ENCODE measurements around the gene RALGPS1. TPM values are rescaled to one million over a fixed set of nuclear protein-coding genes. Genes with fewer than 3 reads are reported as not detected.

RALGPS1 gene
- polyA plus RNA-seq, 3 donors: 0.60 to 4.6 (median 1.3) TPM

DNA sequence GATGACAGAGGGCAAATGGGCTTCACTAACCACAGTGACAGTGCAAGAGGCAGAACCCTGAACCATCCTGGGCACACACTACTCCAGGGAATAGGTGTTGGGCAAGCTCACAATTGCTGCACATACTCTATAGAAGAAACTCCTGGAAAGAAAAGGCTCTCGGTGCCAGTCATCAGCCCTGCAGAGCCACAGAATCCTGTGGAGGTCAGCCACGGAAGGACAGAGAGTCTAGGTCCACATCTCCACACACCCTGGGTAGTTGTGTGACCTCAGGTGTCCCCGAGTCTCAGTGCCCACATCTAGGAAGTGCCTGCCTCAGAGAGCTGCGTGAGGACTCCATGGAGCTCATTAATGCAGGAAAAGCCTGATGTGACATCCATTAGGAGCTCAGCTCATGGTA, 223.9 kb downstream of the RALGPS1 start:
- Histone ChIP-seq H3K9me3 (replicated peaks in 1 of 2; ENCODE audit: control insufficient read depth in 1 of 2, insufficient read depth in 1 of 2, low read length in 2 of 2) (no peaks in the 10 kb centered on the region), H3K4me2 (replicated peaks; ENCODE audit: extremely low read depth, low read length, poor library complexity, severe bottlenecking) (no peak overlapping the region), H3K9ac (ENCODE audit: insufficient read depth, low read length, poor library complexity, severe bottlenecking) (no peak overlapping the region), H2AFZ (ENCODE audit: insufficient read depth, low read depth, low read length, poor library complexity, severe bottlenecking) (no peak overlapping the region), H3K27ac (ENCODE audit: low read depth in 1 of 2, low read length in 2 of 2) (no peak overlapping the region), H3K27me3 (ENCODE audit: control insufficient read depth in 2 of 2, insufficient read depth in 2 of 2, low read length in 2 of 2) (no peaks in the 10 kb centered on the region), H3K36me3 (replicated peaks in 1 of 2; ENCODE audit: control insufficient read depth in 1 of 2, insufficient read depth in 2 of 2, low read length in 2 of 2) (no peaks in the 10 kb centered on the region), H3K79me2 (ENCODE audit: insufficient read depth, low read length) (no peaks in the 10 kb centered on the region), H3K4me1 (ENCODE audit: control insufficient read depth in 1 of 2, insufficient read depth in 2 of 2, low read length in 2 of 2) (no peaks in the 10 kb centered on the region), H3K4me3 (replicated peaks in 1 of 3; ENCODE audit: low read depth in 2 of 3, low read length in 3 of 3) (no peak overlapping the region), H4K20me1 (ENCODE audit: insufficient read depth, low read length) (no peaks in the 10 kb centered on the region)
- no peaks in the 10 kb centered on the region for H3K36me3 Mint-ChIP-seq
- TF ChIP-seq, protein P1, sequence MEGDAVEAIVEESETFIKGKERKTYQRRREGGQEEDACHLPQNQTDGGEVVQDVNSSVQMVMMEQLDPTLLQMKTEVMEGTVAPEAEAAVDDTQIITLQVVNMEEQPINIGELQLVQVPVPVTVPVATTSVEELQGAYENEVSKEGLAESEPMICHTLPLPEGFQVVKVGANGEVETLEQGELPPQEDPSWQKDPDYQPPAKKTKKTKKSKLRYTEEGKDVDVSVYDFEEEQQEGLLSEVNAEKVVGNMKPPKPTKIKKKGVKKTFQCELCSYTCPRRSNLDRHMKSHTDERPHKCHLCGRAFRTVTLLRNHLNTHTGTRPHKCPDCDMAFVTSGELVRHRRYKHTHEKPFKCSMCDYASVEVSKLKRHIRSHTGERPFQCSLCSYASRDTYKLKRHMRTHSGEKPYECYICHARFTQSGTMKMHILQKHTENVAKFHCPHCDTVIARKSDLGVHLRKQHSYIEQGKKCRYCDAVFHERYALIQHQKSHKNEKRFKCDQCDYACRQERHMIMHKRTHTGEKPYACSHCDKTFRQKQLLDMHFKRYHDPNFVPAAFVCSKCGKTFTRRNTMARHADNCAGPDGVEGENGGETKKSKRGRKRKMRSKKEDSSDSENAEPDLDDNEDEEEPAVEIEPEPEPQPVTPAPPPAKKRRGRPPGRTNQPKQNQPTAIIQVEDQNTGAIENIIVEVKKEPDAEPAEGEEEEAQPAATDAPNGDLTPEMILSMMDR (IDR thresholded peaks at IDR 0.05): no peak
- no peak overlapping the region for H3K27ac Mint-ChIP-seq
- intact Hi-C loops (cut with micrococcal nuclease): no loop called here
- no peak overlapping the region for H3K4me3 Mint-ChIP-seq
- no peak for DNase-seq
- 95% methylated on average over 3 of the region's 4 CpGs for WGBS (ENCODE audit: insufficient coverage)
- H3K27me3 Mint-ChIP-seq (ENCODE audit: low read depth in 3 of 3): peaks cover 9 to 20% (median 11%) of the 10 kb centered on the region in 3 donors
- no peaks in the 10 kb centered on the region for H3K4me1 Mint-ChIP-seq
- peaks cover 0 to 2% (median 0%) of the 10 kb centered on the region in 7 donors for H3K9me3 Mint-ChIP-seq

DNA sequence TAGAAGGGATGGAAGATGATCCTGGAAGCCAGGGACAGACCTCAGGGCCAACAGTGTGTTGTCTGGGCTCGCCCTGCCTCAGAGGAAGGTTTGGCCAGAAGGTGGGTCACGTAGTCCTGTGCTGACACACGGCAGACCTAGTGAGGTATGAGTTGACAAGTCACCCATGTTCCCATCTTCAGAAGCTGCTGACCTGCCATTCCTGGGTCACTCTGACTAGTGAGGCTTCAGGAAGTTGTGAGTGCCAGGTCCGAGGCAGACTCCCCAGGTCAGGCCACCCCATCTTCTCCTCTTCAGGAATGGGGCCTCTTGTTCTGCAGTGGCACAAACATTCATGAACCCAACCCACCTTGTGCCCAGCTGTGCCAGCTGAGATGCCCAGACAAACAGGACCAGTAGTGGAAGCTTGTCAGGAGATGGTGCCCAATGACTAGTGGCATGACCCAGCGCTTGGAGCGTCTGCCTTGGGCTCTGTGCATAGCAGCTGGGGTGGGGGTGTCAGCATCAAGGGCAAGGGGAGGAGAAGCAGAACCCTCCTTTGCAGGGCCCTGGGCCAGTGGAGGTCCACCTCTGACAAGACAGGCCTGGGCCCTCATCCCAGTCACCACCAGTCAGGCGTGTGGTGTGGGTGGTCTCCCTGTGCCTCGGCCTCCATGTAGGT, 224.6 kb downstream of the RALGPS1 start:
- 91% methylated on average over 6 of the region's 8 CpGs for WGBS (ENCODE audit: insufficient coverage)
- Mint-ChIP-seq H3K9me3 (peaks cover 0 to 2% (median 0%) of the 10 kb centered on the region in 7 donors), H3K4me3 (no peak overlapping the region), H3K36me3 (no peaks in the 10 kb centered on the region), H3K27me3 (ENCODE audit: low read depth in 3 of 3) (peaks cover 9 to 24% (median 11%) of the 10 kb centered on the region in 3 donors), H3K27ac (peak overlapping the region in 1 of 7 donors; percentile 86), H3K4me1 (no peaks in the 10 kb centered on the region)
- Histone ChIP-seq H3K9me3 (replicated peaks in 1 of 2; ENCODE audit: control insufficient read depth in 1 of 2, insufficient read depth in 1 of 2, low read length in 2 of 2) (no peaks in the 10 kb centered on the region), H3K79me2 (ENCODE audit: insufficient read depth, low read length) (no peaks in the 10 kb centered on the region), H3K9ac (ENCODE audit: insufficient read depth, low read length, poor library complexity, severe bottlenecking) (no peak overlapping the region), H3K36me3 (replicated peaks in 1 of 2; ENCODE audit: control insufficient read depth in 1 of 2, insufficient read depth in 2 of 2, low read length in 2 of 2) (no peaks in the 10 kb centered on the region), H4K20me1 (ENCODE audit: insufficient read depth, low read length) (no peaks in the 10 kb centered on the region), H3K27ac (ENCODE audit: low read depth in 1 of 2, low read length in 2 of 2) (no peak overlapping the region), H3K4me2 (replicated peaks; ENCODE audit: extremely low read depth, low read length, poor library complexity, severe bottlenecking) (no peak overlapping the region), H3K27me3 (ENCODE audit: control insufficient read depth in 2 of 2, insufficient read depth in 2 of 2, low read length in 2 of 2) (no peaks in the 10 kb centered on the region), H2AFZ (ENCODE audit: insufficient read depth, low read depth, low read length, poor library complexity, severe bottlenecking) (no peak overlapping the region), H3K4me1 (ENCODE audit: control insufficient read depth in 1 of 2, insufficient read depth in 2 of 2, low read length in 2 of 2) (no peaks in the 10 kb centered on the region), H3K4me3 (replicated peaks in 1 of 3; ENCODE audit: low read depth in 2 of 3, low read length in 3 of 3) (no peak overlapping the region)
- TF ChIP-seq, protein P1 (IDR thresholded peaks at IDR 0.05): no peak
- no peak for DNase-seq
- intact Hi-C loops (cut with micrococcal nuclease): no loop called here

Measured in CD14-positive monocyte (primary cell).